Left colon (tissue), 2 donors: Measurements from ENCODE around the gene DHX8. TPM values are rescaled to one million over a fixed set of nuclear protein-coding genes. Genes with fewer than 3 reads are reported as not detected.
"Not testable (repeated sequence)": the region's sequence is repeated elsewhere in the genome, so short reads cannot be mapped to it uniquely, and the experiment has no call there.

ENCODE experiments used
- ATAC-seq: fragments of 200-7000 bp; cut with Tn5 transposase; one replicate; pipeline ENCODE4 v1.9.1; 2020; ENCODE audit warnings: mild to moderate bottlenecking, moderate library complexity
- DNase-seq, 2 donors: peaks; one replicate each; pipeline ENCODE4 v3.0.0-alpha.2; 2020
- intact Hi-C, 2 donors: fragments of 100-400 bp; cut with DNase I in 1 of 2; cut with micrococcal nuclease in 1 of 2; formaldehyde crosslinking; loops; one replicate each; pipeline versions ENCODE4 v1.11.2 to v1.14.0; 2022; cut with DNase I, micrococcal nuclease
- total RNA-seq, 2 donors: library from RNA; stranded (reverse); fragmentation: NEBNext Ultra II Directional; extraction: Animal tissue kit (Norgen Biotek cat#: 25700); gene quantifications; one replicate each; pipeline ENCODE4 v1.2.1, GENCODE V29; 2021
- donor health status: DM: no; HTN: no; CAD: no.
- donor health status: DM: yes; HTN: yes; CAD: no.

The DHX8 gene
- total RNA-seq, 2 donors from 2014 or later: 42.5 to 49.8 TPM

DNA sequence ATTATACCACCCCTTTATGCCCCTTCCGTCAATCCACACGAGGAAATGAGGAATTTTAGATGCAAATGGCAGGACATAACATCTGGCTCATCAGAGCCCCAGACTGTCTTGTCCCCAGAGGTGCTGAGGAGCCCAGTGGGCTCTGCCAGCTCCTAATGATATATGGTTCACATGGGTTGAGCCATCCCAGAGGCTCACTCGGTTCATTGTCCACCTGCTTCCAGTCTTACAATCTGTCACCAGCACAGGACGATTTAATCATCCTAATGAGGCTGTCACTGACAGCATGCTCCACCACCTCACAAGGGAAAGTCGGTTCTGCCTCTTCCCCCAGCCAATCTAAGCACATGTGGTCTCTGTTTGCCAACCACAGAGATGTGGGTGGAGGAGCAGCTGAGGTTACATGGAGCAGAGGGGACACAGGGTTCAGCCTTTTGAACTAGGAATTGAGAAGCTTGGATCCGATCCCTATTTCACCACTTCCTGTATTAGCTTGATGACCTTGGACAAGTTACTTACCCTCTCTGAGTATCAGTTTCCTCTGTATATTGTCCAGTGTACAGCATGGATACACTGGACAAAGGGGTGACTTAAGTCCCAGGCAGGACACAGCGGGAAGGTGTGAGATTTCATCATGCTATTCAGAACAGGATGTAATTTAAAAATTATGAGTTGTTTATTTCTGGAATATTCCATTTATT is 27.0 kb upstream of the DHX8 start:
- intact Hi-C loops: no loop called here
- DNase-seq: peak in 1 of 2 donors; percentile 38
- ATAC-seq: peak; percentile 2

DNA sequence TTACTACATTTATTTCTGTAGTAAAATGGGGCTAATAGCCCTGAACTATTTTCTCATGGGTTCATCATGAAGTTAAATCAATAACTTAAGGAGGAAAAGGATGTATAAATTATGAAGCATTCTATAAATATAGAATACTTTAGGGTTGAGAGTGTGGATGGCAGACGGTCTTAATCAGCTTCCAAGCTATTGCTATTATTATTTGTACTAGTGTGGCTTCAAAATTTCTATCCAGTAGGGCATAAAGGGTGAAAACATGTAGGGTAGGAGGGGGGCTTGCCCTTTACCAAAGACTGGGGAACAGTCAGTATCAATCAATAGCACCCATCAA is 26.4 kb upstream of the DHX8 start:
- no peak for DNase-seq
- intact Hi-C loops: no loop called here
- ATAC-seq: no peak

DNA sequence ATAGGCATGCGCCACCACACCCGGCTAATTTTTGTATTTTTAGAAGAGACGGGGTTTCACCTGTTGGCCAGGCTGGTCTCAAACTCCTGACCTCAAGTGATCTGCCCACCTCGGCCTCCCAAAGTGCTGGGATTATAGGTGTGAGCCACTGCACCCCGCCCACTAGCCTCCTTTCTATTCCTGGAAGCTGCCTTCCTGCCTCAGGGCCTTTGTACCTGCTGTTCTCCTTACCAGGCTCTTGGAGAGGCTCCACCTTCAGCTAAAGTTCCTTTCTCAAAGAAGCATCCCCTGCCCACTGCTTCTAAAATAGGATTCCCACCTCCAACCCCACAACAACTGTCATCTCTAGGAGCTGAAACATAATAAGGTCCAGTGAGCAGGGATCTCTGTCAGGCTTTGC is 23.9 kb upstream of the DHX8 start:
- intact Hi-C loops, ATAC-seq, DNase-seq: not testable (repeated sequence)

DNA sequence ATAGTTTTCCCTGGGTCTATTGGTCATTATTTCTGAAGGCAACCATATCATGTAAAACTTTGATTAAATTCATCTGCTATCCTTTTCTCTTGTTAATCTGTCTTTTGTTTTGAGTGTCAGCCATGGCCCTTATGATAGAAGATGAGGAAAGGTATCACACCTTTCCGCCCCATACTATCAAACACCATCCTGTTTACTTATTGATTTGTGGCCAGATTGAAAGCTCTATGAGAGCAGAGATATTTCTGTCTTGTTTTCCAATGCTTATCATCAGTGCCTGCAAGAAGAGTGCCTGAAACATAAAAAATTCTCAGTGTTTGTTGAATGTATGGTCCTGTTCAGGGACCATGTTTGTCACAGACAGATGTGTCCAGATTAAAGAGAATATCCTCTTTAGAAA is 22.6 kb upstream of the DHX8 start:
- intact Hi-C loops: no loop called here
- DNase-seq (no peak), ATAC-seq (no peak)

DNA sequence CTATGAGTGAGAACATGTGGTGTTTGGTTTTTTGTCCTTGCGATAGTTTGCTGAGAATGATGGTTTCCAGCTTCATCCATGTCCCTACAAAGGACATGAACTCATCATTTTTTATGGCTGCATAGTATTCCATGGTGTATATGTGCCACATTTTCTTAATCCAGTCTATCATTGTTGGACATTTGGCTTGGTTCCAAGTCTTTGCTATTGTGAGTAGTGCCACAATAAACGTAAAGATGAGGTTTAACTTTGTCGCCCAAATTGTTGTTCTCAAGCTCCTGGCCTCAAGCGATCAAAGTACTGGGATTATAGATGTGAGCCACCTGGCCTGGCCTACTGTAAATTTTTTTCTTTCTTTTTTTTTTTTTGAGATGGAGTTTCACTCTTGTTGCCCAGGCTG is 21.2 kb upstream of the DHX8 start:
- intact Hi-C loops, ATAC-seq, DNase-seq: not testable (repeated sequence)

DNA sequence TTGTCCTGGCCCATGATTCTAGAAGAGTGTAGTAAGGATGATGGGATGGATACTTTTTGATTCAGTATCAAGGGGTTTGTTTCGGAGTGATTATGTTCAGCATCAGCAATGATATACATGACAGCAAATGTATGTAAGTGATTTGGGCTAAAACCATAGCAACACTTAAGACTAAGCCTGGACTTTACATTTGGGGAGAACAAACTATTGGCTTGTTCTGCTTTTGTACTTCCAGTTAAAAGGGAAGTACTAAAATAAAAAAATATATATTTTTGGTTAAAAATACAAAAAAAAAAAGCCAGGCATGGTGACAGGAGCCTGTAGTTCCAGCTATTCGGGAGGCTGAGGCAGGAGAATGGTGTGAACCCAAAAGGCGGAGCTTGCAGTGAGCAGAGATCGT is 20.5 kb upstream of the DHX8 start:
- intact Hi-C loops: no loop called here
- DNase-seq: no peak
- no peak for ATAC-seq

DNA sequence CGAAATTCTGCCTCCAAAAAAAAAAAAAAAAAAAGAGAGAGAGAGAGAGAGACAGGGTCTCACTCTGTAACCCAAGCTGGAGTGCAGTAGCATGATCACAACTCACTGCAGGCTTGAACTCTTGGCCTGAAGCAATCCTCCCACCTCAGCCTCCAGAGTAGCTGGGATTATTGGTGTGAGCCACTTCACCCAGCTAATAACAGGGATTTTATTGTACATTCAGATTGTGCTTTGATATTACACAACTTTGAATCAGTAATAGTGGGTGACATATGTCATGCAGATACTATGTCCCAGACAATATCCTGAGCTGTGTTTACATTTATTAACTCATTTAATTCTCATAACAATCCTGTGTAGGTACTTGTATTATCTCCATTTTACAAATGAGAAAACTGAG is 19.7 kb upstream of the DHX8 start:
- no peak for ATAC-seq

DNA sequence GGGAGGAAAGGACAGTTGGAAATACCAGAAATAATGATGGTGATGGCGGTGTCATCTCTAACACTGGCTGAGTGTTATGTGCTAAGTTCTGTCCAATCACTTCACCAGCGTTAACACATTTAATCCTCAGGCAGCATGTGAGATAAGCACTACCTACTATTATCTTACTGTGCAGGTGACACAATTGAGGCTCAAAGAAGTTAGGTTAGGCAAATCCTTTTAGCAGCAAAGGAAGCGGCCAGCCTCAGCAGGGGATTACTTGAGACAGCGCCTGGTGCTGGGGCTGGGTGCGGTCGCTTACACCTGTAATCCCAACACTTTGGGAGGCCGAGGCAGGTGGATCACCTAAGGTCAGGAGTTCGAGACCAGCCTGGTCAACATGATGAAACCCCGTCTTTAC is 18.7 kb upstream of the DHX8 start:
- ATAC-seq (no peak), DNase-seq (no peak)
- intact Hi-C loops: no loop called here

More for the DNA sequence above, 19.7 kb upstream of the DHX8 start:
- DNase-seq: no peak
- intact Hi-C loops: no loop called here

DNA sequence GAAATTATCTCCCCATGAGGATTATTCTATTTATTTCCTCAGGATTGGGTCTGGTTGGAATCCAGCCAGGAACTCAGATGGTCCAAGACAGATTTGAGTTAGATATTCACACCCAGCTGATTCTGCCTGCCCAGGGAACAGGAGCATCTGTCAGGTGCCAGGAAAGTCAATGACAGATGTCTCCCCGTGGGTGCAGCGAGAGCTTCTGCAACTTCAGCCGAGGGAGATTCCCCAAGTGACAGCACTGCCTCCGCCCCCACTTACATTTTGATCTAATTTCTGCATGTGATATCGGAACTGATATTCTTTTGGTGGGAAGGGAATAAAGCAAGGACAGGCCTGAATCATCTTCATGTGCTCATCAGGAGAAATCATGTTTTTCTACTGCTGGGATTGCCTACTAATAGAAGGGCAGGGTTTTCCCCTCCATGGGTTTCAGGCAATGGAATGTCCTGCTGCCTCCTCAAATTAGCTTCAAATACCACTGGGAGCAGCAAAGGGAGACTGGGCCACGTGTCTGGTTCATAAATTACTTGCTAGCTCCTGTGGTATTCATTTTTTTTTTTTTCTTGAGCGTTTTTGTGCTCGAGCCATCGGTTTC is 15.7 kb upstream of the DHX8 start:
- intact Hi-C loops: no loop called here
- ATAC-seq (no peak), DNase-seq (no peak)

DNA sequence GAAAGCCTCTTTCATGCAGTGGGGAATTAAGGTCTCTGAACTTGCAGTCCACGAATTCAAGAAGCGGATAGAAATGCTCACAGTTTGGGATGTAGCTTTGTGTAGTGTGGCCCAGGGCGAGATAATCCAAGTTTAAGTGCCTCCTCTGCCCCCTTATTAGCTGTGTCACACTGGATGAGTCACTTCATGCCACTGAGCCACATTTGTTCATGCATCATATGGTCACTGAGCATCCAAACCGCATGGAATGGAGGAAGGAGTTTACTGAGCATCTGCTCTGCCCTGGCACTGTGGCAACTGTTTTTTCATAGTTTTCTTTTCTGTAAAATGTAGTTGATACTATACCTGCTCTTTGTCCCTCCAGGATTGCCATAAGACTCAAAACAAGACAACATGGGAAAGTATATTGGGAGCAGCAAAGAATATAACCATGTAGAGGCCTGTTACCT is 15.1 kb upstream of the DHX8 start:
- no peak for ATAC-seq
- intact Hi-C loops: no loop called here

DNA sequence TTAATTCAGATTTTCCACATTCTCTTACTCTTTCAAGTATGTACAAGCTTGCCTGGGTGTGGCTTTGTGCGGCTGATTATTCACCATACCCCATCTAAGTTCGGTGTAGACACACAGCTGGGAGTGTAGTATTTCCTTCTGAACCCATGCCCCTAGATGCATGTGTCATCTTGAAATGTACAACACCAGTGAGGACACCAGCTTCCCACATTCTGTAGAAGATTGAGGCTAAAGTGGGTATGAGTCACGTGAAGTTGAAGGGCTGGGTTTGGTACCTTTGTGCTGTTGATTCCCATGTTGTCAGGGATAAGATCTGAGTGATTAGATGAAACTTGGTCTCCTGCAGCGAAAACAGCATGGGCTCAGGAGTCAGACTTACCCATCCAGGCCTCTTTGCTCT is 14.6 kb upstream of the DHX8 start:
- DNase-seq: no peak
- intact Hi-C loops: no loop called here
- no peak for ATAC-seq

More for the DNA sequence above, 15.1 kb upstream of the DHX8 start:
- DNase-seq: no peak

DNA sequence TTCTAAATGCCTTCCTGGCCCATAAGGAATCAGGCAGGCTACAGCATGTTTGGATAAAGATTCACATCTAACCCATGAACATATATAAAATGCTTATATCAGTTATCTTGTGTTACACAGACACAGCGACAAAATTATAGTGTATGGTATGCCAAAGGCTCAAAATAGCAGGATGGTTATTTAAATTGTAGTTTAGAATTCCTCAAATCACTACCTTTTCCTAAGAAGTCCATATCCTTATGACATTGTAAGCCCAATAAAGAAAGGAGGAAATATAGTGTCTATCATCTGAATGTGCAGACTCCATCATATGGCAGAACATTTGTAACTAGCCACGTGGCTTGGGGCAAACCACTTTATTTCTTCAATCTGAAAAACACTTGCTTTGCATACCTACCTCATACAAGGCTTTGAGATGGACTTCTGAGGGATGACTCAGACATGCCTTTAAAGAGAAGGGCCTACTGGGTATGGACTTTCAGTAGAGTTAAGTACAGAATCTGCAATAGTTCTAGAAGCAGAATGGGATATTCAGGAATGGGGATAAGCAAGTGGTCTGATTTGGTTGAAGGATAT is 12.1 kb upstream of the DHX8 start:
- intact Hi-C loops: no loop called here
- DNase-seq (no peak), ATAC-seq (no peak)

DNA sequence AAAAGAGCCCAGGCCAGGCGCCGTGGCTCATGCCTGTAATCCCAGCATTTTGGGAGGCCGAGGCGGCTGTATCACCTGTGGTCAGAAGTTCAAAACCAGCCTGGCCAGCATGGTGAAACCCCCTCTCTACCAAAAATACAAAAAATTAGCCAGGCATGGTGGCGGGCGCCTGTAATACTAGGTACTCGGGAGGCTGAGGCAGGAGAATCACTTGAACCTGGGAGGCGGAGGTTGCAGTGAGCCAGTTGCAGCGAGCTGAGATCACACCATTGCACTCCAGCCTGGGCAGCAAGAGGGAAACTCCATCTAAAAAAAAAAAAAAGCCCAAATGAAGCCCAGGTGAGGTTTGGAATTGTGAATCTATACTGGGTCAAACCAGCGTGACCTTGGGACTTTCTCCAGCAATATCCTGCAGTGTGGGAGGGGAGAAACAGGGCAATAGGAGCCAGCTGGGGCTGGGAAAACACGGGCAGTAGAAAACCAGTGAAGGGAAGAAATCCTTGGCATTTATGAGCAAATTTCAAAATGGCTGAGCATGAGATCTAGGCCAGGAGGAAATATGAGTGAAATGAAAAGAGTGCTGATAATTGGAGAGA is 8.2 kb upstream of the DHX8 start:
- no peak for DNase-seq
- intact Hi-C loops: no loop called here
- ATAC-seq: peak; percentile 54

DNA sequence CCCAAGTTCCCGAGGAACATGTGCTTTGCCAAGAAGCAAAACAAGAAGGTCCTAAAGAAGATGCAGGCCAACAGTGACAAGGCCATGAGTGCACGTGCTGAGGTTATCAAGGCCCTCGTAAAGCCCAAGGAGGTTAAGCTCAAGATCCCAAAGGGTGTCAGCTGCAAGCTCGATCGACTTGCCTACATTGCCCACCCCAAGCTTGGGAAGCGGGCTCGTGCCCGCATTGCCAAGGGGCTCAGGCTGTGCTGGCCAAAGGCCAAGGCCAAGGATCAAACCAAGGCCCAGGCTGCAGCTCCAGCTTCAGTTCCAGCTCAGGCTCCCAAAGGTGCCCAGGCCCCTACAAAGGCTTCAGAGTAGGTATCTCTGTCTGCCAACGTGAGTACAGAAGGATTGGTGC is 7.5 kb upstream of the DHX8 start:
- DNase-seq, ATAC-seq, intact Hi-C loops: not testable (repeated sequence)

DNA sequence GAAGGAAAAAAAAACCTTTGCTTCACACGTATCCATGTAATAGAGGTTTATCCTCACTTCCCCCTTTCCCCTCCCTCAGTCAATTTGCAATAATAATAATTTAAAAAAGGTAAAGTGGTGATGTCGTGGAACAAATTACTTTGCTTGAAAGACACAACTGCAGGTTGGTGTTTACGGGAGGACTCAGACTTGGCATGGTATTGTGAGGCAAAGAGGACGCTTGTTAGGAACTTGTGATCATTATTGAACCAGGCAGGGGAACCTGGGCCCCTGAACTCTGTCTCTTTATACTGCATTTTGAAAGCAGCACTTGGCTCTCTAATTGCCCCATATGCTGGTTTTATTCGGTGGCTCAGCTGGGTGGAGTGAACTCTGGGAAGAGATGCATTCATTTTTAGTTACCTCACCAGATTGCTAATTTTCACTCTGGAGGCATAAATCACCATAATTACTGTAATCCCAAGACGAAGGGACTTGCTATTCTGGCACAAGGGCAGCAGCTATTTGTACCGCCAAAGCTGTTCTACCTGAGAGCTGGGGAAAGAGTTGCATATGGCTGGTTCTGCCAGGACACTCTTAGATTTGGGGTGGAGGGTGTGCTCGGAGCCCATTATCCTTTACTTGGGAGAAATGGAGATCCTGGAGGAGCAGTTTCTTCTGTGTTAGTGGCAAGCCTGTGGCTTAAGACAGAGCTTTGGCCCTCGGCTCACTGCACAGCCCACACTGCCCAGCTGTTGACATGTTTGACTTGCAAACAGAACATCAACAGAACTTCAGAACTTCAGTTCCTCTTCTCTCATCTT is 5.7 kb upstream of the DHX8 start:
- ATAC-seq (no peak), DNase-seq (no peak)
- intact Hi-C loops: no loop called here

DNA sequence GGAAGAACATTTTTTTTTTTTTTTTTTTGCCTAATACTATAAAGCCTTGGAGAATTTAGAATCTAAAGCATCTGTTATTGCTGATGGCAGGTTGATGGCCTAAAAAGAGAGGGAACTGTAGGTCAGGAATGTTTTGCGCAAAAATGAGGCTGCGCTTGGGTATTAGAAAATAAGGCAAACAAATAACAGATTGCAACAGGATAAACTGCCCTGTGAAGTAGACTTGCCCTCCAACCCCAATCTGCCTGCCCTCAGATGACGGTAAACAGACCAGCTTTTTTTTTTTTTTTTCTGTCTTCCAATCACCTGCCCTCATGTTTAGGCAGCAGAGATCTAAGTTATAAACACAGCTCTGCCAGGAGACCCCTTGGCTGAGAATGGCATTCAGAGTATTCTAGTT is 3.8 kb upstream of the DHX8 start:
- no peak for ATAC-seq
- intact Hi-C loops: loop anchor here in 1 of 2 donors (5.0 kb wide), 1 partner anchor 88 kb away; no protein-coding TSS in a partner anchor

DNA sequence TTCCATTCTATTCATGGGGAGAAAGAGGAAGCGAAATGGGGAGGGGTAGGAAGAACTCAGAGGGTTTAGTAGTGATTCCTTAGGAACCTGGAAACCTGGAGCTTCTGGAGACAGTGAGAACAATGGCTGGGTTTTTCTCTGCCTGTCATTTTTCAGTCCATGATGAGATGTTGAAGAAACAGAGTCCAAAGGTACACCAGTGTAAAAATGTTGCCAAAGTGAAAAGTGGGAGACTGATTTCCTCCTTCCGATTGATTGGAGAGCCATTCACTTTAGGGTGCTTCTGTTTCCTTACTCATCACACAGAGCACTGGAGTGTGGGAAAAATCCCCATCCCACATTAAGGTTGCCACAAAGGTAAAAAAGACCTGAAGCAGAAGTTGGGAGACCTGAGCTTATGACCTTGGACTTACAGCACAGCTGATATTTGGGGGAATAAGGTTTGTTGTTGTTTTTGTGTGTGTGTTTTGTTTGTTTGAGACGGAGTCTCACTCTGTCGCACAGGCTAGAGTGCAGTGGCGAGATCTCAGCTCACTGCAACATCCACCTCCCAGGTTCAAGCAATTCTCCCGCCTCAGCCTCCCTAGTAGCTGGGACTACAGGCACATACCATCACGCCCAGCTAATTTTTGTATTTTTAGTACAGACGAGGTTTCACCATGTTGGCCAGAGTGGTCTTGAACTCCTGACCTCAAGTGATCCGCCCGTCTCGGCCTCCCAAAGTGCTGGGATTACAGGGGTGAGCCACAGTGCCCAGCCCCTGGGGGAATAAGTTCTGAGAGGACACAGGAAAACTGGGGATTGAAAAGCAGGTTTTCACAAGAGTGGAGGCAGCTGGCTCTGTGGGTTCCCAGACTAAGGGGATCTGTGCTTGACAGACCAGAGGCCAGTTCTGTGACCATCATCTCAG is 1.4 kb upstream of the DHX8 start:
- DNase-seq (no peak), ATAC-seq (no peak)
- intact Hi-C loops: loop anchor here (2.0 to 5.0 kb wide), 2 partner anchors 88 to 90 kb away; no protein-coding TSS in a partner anchor

More for the DNA sequence above, 3.8 kb upstream of the DHX8 start:
- DNase-seq: no peak

DNA sequence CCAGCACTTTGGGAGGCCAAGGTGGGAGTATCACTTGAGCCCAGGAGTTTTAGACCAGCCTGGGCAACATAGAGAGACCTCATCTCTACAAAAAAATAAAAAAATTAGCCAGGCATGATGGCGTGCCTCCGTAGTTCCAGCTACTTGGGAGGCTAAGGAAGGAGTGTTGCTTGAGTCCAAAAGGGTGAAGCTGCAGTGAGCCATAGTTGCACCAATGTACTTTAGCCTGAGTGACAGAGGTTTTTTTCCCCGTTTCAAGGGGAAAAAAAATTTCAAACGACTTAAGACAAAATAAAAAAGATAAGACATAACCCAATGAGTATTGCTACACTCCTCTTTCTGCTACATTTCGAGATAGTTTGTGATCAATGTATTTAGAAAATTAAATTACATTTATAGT is 6.8 kb downstream of the DHX8 start:
- ATAC-seq: no peak
- no peak for DNase-seq
- intact Hi-C loops: no loop called here
